ENCODE data around the gene SHH.

- TF ChIP-seq POLR2A (IDR thresholded peaks at IDR 0.05; ENCODE audit: low read length) (no peak), GATA1 (IDR thresholded peaks at IDR 0.05; ENCODE audit: low read depth, low read length) (no peak)
These were observed 7.8 kb downstream of the SHH start for GRCh38 chr7:155804431-155804831.
